NCI-H69 (cell line): ENCODE data around the gene PITPNM3.

Experiments
- DNase-seq: peaks from one replicate; lab custom pipeline; 2025; lab: John Stamatoyannopoulos, UW

Gene PITPNM3

DNA sequence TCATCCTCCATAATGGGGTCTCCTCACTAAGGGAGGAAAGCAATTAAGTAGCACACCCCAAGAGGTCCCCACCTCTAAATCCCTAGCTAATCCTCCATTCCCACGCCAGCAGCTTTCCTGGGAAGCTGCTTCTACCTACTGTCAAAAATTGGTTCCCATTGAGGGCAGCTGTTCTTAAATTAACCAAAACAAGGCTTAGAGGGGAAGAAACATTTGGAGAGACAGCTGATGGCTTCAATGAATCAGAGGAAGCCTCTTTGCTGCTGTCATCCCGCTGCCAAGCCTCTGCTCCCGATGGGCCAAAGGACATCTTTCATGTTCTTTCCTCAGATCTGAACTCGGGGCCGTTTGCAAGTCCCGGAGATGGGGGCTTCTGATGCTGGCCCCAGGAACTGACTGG, 148.1 kb downstream of the PITPNM3 start:
- DNase-seq = no peak

- no peak for DNase-seq
Measured at GRCh38 chr17:6402258-6402657, 154.1 kb downstream of the PITPNM3 start.
